NT2/D1 (cell line): ENCODE data around the gene KCNT1.

ENCODE experiments used
- YY1 ChIP-seq: IDR thresholded peaks from 2 replicates; pipeline ENCODE4 v1.6.1; 2011; ENCODE audit not compliant: insufficient read length, insufficient read depth
- ZNF274 ChIP-seq: IDR thresholded peaks from 2 replicates; pipeline ENCODE4 v1.6.1; 2011; ENCODE audit warnings: mild to moderate bottlenecking, low read depth, low read length

- TF ChIP-seq YY1 (no peak), ZNF274 (no peak)
These were observed 111.0 kb downstream of the KCNT1 start for GRCh38 chr9:135812961-135813360.
